ENCODE results near the gene SRSF5.

Gene SRSF5

GRCh38 chr14:69780092-69780491 is 13.2 kb downstream of the SRSF5 start:
- Histone ChIP-seq H3K27ac (no peak overlapping the region), H3K4me1 (peaks cover 0 to 12% (median 0%) of the 10 kb centered on the region in 4 donors), H3K4me3 (no peak overlapping the region), H3K27me3 (no peaks in the 10 kb centered on the region), H3K36me3 (peaks cover 40 to 68% (median 55%) of the 10 kb centered on the region in 3 donors), H3K9me3 (no peaks in the 10 kb centered on the region)
- no peak for DNase-seq
- TF ChIP-seq CTCF (IDR thresholded peaks at IDR 0.05): no peak
- intact Hi-C loops (cut with DNase I; ENCODE audit: low total_unique reads): no loop called here

GRCh38 chr14:69780952-69781351 is 14.0 kb downstream of the SRSF5 start:
- Histone ChIP-seq H3K9me3 (no peaks in the 10 kb centered on the region), H3K27ac (no peak overlapping the region), H3K4me1 (peaks cover 0 to 10% (median 0%) of the 10 kb centered on the region in 4 donors), H3K36me3 (peaks cover 34 to 63% (median 47%) of the 10 kb centered on the region in 3 donors), H3K4me3 (no peak overlapping the region), H3K27me3 (no peaks in the 10 kb centered on the region)
- intact Hi-C loops (cut with DNase I; ENCODE audit: low total_unique reads): no loop called here
- TF ChIP-seq CTCF (IDR thresholded peaks at IDR 0.05): no peak
- no peak for DNase-seq

- no peak for DNase-seq
- no peak for TF ChIP-seq CTCF (IDR thresholded peaks at IDR 0.05)
- intact Hi-C loops (cut with DNase I; ENCODE audit: low total_unique reads): no loop called here
- Histone ChIP-seq H3K4me3 (no peak overlapping the region), H3K9me3 (no peaks in the 10 kb centered on the region), H3K36me3 (peaks cover 7 to 36% (median 14%) of the 10 kb centered on the region in 3 donors), H3K4me1 (no peaks in the 10 kb centered on the region), H3K27me3 (no peaks in the 10 kb centered on the region), H3K27ac (no peak overlapping the region)
Observed at GRCh38 chr14:69784942-69785341, 18.0 kb downstream of the SRSF5 start.

- no peaks in the 10 kb centered on the region for H3K9me3 ChIP-seq
- intact Hi-C loops (cut with DNase I; ENCODE audit: low total_unique reads): no loop called here
- H3K4me3 ChIP-seq: no peak overlapping the region
- H3K27me3 ChIP-seq: no peaks in the 10 kb centered on the region
- H3K27ac ChIP-seq: no peak overlapping the region
- DNase-seq: no peak
- no peaks in the 10 kb centered on the region for H3K4me1 ChIP-seq
- TF ChIP-seq CTCF (IDR thresholded peaks at IDR 0.05): no peak
- peaks cover 0 to 20% (median 7%) of the 10 kb centered on the region in 3 donors for H3K36me3 ChIP-seq
Observed at GRCh38 chr14:69786603-69787002, 19.7 kb downstream of the SRSF5 start.

GRCh38 chr14:69789118-69789640 is 22.2 kb downstream of the SRSF5 start:
- Histone ChIP-seq H3K27me3 (no peaks in the 10 kb centered on the region), H3K4me3 (no peak overlapping the region), H3K9me3 (no peaks in the 10 kb centered on the region), H3K4me1 (no peaks in the 10 kb centered on the region), H3K27ac (no peak overlapping the region), H3K36me3 (peaks cover 0 to 11% (median 7%) of the 10 kb centered on the region in 3 donors)
- intact Hi-C loops (cut with DNase I; ENCODE audit: low total_unique reads): no loop called here
- no peak for DNase-seq
- TF ChIP-seq CTCF (IDR thresholded peaks at IDR 0.05): no peak
